ENCODE results near the gene CPAMD8.

- TF ChIP-seq CTCF (IDR thresholded peaks at IDR 0.05): no peak
- TF ChIP-seq POLR2A (IDR thresholded peaks at IDR 0.05): no peak
Observed at GRCh38 chr19:17054746-17055145, 28.1 kb upstream of the CPAMD8 start.

All from heart left ventricle (tissue), 13 donors.